NB4 (cell line): ENCODE results near the gene LDB3.

Experiments used
- POLR2A ChIP-seq: IDR thresholded peaks from 2 replicates; pipeline ENCODE4 v1.6.1; 2011; ENCODE audit warnings: mild to moderate bottlenecking; ENCODE audit not compliant: insufficient read length; ENCODE audit errors: extremely low read depth
- TF ChIP-seq, protein P1 (sequence below): IDR thresholded peaks from one replicate; pipeline ENCODE4 v1.5.1; 2012; ENCODE audit warnings: low read depth, low read length
- TF ChIP-seq, protein P2 (sequence below): IDR thresholded peaks from 2 replicates; pipeline ENCODE4 v1.6.1; 2011; ENCODE audit warnings: low read depth, low read length

DNA sequence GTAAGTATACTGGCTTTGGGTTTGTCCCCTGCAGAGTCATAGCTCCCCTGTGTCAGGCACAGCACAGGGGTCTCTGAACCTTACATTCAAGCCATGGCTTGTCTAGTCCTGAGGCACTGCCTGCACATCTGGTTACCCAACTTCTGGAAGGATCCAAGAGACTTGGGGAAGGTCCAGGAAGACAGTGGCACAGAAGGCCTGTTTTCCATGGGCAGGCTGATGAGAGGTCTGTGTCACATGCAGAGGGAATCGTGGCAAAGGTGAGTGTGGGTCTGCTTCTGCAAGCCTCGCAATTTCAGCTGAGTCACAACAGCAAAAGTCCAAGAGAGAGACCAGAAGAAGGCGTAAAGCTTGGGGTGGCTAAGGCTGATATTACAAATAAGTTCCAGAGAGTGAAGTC lies 59.7 kb downstream of the LDB3 start:
- TF ChIP-seq, protein P1, sequence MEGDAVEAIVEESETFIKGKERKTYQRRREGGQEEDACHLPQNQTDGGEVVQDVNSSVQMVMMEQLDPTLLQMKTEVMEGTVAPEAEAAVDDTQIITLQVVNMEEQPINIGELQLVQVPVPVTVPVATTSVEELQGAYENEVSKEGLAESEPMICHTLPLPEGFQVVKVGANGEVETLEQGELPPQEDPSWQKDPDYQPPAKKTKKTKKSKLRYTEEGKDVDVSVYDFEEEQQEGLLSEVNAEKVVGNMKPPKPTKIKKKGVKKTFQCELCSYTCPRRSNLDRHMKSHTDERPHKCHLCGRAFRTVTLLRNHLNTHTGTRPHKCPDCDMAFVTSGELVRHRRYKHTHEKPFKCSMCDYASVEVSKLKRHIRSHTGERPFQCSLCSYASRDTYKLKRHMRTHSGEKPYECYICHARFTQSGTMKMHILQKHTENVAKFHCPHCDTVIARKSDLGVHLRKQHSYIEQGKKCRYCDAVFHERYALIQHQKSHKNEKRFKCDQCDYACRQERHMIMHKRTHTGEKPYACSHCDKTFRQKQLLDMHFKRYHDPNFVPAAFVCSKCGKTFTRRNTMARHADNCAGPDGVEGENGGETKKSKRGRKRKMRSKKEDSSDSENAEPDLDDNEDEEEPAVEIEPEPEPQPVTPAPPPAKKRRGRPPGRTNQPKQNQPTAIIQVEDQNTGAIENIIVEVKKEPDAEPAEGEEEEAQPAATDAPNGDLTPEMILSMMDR: no peak
- TF ChIP-seq POLR2A: no peak
- TF ChIP-seq, protein P2, sequence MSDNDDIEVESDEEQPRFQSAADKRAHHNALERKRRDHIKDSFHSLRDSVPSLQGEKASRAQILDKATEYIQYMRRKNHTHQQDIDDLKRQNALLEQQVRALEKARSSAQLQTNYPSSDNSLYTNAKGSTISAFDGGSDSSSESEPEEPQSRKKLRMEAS: no peak
